ENCODE data around the gene POLE.

GRCh38 chr12:132646850-132647249, 40.3 kb downstream of the POLE start:
- TF ChIP-seq CTCF (conservative IDR thresholded peaks at IDR 0.05; ENCODE audit: low read length) (no peak), EZH2phosphoT487 (IDR thresholded peaks at IDR 0.05; ENCODE audit: borderline replicate concordance, low read depth, low read length) (no peak)
